Measurements from ENCODE around the gene HMG20B. TPM values are rescaled to one million over a fixed set of nuclear protein-coding genes. Genes with fewer than 3 reads are reported as not detected.

The HMG20B gene
- total and polyA plus RNA-seq, 2 of the 8 experiments (the other 6 are each of a cell fraction or from before 2014, with no cell fraction given): 42.9 to 74.2 TPM

GRCh38 chr19:3590991-3591659 lies 18.4 kb downstream of the HMG20B start (continued):
- no peak for TF ChIP-seq CHD7 (IDR thresholded peaks at IDR 0.05; ENCODE audit: insufficient replicate concordance, low read length)
